ENCODE results near the gene SLC9C2. TPM values are rescaled to one million over a fixed set of nuclear protein-coding genes. Genes with fewer than 3 reads are reported as not detected.
"Not testable (repeated sequence)": the region's sequence is repeated elsewhere in the genome, so short reads cannot be mapped to it uniquely, and the experiment has no call there.

SLC9C2 gene
- total RNA-seq = 0.16 TPM
- long read RNA-seq = 0 reads

DNA sequence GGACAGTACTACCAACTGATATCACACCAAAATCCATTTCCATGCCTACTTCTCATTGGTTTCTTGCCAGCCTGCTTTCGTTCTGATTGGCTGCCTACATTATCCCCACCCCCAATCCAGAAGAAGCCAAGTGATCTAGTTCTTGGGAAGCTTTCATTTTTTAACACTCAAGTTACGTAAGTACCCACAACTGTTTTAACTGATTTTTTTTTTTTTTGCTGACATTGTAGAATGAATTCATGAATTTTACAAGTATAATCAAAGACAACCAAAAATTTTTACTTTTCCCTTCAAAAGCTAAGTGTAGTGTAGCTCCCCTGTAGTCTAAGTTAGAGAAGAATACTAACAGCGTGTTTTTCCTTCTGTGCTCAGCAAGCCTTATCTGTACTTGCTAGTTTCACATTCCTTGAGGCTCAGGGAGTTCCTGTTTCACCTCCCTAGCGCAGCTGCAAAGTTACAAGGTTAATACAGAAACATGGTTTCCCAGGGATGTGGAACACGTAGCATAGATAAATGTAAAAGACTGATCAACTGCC is at the start of gene SLC9C2:
TSS of gene SLC9C2 (minus strand) at position 17 of the 536 bp plus-strand sequence. CDS start 1,296 bp downstream, outside the sequence.
- ATAC-seq = peak; percentile 60
- intact Hi-C loops (cut with DNase I) = loop anchor here (2.0 kb wide), 1 partner anchor 172 kb away; no protein-coding TSS in a partner anchor
- DNase-seq (ENCODE audit: missing footprints) = no peak

- intact Hi-C loops (cut with DNase I) = no loop called here
- DNase-seq (ENCODE audit: missing footprints) (no peak), ATAC-seq (no peak)
Observed at GRCh38 chr1:173648880-173649605, 46.2 kb upstream of the SLC9C2 start.

- ATAC-seq (no peak), DNase-seq (ENCODE audit: missing footprints) (no peak)
- intact Hi-C loops (cut with DNase I) = no loop called here
Observed at GRCh38 chr1:173646656-173647055, 43.8 kb upstream of the SLC9C2 start.

GRCh38 chr1:173642450-173643139 is 39.7 kb upstream of the SLC9C2 start:
- intact Hi-C loops (cut with DNase I); ATAC-seq; DNase-seq (ENCODE audit: missing footprints): not testable (repeated sequence)

GRCh38 chr1:173639102-173639501 is 36.2 kb upstream of the SLC9C2 start:
- DNase-seq (ENCODE audit: missing footprints) = no peak
- intact Hi-C loops (cut with DNase I) = no loop called here

GRCh38 chr1:173638043-173639021 is 35.5 kb upstream of the SLC9C2 start:
- ATAC-seq = no peak
- DNase-seq (ENCODE audit: missing footprints) = no peak
- intact Hi-C loops (cut with DNase I) = no loop called here

More at GRCh38 chr1:173639102-173639501, 36.2 kb upstream of the SLC9C2 start:
- no peak for ATAC-seq

- intact Hi-C loops (cut with DNase I); ATAC-seq; DNase-seq (ENCODE audit: missing footprints): not testable (repeated sequence)
Observed at GRCh38 chr1:173637236-173638042, 34.6 kb upstream of the SLC9C2 start.

DNA sequence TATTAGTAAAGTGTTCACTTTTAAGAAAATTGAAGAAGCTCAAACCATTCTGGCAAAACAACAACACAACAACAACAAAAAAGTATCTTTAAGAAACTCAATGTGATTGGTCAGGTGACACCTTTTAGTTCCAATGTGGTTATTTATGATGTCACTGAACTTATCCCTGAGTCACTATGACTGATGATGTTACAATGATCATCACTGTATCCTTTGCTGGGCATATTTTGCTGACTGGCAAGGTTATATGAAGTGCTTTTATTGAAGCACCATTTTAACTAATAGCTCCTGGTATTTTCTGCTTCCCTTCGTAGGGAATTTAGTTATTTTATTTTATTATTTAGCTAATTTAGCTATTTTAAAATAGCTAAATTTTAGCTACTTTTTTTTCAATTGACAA is 32.2 kb upstream of the SLC9C2 start, which contains the start of gene TEX50:
TSS of gene TEX50 (plus strand) at position 223 of the 400 bp plus-strand sequence. CDS start 184 bp downstream, outside the sequence.
- DNase-seq (ENCODE audit: missing footprints) (no peak), ATAC-seq (no peak)
- intact Hi-C loops (cut with DNase I) = no loop called here

DNA sequence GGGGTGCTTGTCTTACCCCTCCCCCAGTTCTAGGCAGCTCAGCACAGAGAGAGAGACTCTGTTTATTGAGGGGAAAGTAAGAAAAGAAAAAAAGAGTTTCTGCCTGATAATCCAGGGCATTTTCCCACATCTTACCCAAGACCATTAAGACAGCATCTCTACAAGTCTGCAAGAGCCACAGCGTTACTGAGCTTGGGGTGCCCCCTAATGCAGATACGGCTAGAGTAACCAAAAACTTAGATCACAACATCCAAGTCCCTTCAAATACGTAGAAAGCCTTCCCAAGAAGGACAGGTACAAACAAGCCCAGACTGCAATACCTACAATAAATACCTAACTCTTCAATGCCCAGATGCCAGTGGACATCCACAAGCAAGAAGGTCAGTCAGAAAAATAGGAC is 26.0 kb upstream of the SLC9C2 start:
- intact Hi-C loops (cut with DNase I) = no loop called here
- ATAC-seq (no peak), DNase-seq (ENCODE audit: missing footprints) (no peak)

DNA sequence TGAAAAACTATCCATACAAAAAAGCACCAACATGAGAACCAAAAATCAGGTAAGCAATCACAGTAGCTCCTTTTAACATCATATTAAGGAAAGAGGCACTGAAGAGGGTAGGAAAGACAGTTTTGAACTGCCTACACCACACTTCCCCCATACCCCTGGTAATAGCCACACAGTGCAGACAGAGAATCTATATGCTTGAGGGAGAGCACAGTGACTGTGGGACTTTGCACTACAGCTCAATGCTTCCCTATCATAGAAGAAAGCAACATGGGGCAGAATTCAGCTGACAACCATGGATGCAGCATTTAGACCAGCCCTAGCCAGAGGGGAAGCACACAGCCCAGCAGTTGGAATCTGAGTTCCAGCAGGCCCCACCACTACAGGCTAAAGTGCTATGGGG is 24.4 kb upstream of the SLC9C2 start:
- intact Hi-C loops (cut with DNase I) = no loop called here
- DNase-seq (ENCODE audit: missing footprints) = no peak
- ATAC-seq = no peak

DNA sequence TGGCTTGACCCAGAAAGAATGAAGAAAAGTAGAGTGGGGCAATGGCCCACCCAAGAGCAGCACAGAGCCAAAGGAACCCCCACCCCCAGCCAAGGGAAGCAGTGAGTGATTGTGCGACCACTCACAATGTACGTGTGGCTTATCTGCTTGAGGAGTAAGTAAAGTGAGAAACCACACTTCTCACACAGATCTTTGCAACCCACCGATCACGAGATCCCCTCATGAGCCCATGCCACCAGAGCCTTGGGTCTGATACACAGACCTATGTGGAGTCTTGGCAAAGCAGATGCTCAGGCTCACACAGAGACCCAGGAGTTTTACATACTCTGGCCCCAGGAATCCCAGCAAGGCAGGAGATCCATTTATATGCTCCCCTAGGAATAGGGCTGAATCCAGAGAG is 14.0 kb upstream of the SLC9C2 start:
- intact Hi-C loops (cut with DNase I) = no loop called here
- no peak for DNase-seq (ENCODE audit: missing footprints)

GRCh38 chr1:173613086-173613485 is 10.2 kb upstream of the SLC9C2 start:
- ATAC-seq; DNase-seq (ENCODE audit: missing footprints); intact Hi-C loops (cut with DNase I): not testable (repeated sequence)

More for the DNA sequence above, 14.0 kb upstream of the SLC9C2 start:
- no peak for ATAC-seq

GRCh38 chr1:173608503-173609216 is 5.8 kb upstream of the SLC9C2 start:
- ATAC-seq = no peak
- intact Hi-C loops (cut with DNase I) = no loop called here
- no peak for DNase-seq (ENCODE audit: missing footprints)

- ATAC-seq (no peak), DNase-seq (ENCODE audit: missing footprints) (no peak)
- intact Hi-C loops (cut with DNase I) = no loop called here
Observed at GRCh38 chr1:173601588-173601987, 1.3 kb downstream of the SLC9C2 start.

DNA sequence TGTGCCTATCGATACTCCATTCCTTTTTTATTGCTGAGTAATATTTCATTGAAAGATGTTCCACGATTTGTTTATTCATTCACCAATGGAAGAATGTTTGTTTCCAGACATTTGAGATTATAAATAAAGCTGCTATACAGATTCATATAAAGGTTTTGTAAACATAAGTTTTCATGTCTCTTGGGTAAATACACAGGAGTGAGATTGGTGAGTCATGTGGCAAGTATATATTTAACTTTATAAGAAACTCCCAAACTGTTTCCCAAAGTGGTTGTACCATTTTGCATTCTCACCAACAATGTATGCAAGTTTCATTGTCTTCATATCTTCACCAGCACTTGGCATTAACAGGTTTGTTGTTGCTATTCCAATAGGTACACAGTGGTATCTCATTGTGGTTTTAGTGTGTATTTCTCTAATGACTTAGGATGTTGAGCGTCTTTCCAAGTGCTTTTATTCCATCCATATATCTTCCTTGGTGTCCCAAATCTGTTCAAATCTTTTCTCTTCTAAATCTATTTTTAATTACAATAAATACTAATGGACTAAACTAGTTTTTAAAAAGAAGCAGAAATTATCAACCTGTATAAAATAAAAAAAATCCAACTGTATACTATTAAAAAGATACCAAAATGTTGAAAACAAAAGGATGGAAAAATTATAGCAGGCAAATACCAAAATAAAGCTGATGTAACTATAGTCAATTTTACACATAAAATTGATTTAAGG is 6.6 kb downstream of the SLC9C2 start:
- ATAC-seq (no peak), DNase-seq (ENCODE audit: missing footprints) (no peak)
- intact Hi-C loops (cut with DNase I) = no loop called here

GRCh38 chr1:173591138-173591537 is 11.7 kb downstream of the SLC9C2 start:
- ATAC-seq; intact Hi-C loops (cut with DNase I); DNase-seq (ENCODE audit: missing footprints): not testable (repeated sequence)
